Lower leg skin (tissue), 4 donors: Measurements from ENCODE around the gene ST7. TPM values are rescaled to one million over a fixed set of nuclear protein-coding genes. Genes with fewer than 3 reads are reported as not detected.
A peak's percentile ranks its signal among the peaks of the same experiment; 100 is the strongest.

ENCODE experiments used
- DNase-seq, 2 donors: peaks; one replicate each; pipeline ENCODE4 v3.0.0-alpha.2; 2019; ENCODE audit warnings: low spot score in 2 of 2
- H3K4me3 ChIP-seq: fragments of 200-600 bp; sonication (generic); 2 replicates; pipeline ENCODE4 v1.5.1; 2017; ENCODE audit warnings: mild to moderate bottlenecking, low read depth; ENCODE audit not compliant: poor library complexity, severe bottlenecking
- CTCF ChIP-seq, 3 donors: fragments of 450-650 bp; IDR thresholded peaks; one replicate each; pipeline ENCODE4 v1.5.1; 2016; ENCODE audit warnings: antibody characterized with exemption in 3 of 3, mild to moderate bottlenecking in 3 of 3, moderate library complexity in 2 of 3
- POLR2A ChIP-seq, 2 donors: fragments of 450-650 bp; IDR thresholded peaks; one replicate each; pipeline ENCODE4 v1.6.1; 2016 to 2017; ENCODE audit warnings: antibody characterized with exemption in 2 of 2, mild to moderate bottlenecking in 1 of 2, moderate library complexity in 1 of 2
- WGBS, 2 donors: methylation state at CpG; one replicate each; pipeline ENCODE4 v1.1.5; 2018; 5-methylcytosine and 5-hydroxymethylcytosine counted together
- intact Hi-C: fragments of 100-400 bp; cut with DNase I; formaldehyde crosslinking; loops from one replicate; pipeline ENCODE4 v1.15.0; 2023; ENCODE audit warnings: low total_unique reads
- total RNA-seq, 4 donors: library from RNA; depleted of rRNA; stranded (reverse); fragments of >200 nt; gene quantifications; one replicate each; pipeline ENCODE4 v1.1.0, GENCODE V29; 2016

The ST7 gene
- total RNA-seq, 4 donors from 2014 or later = 10.8 to 17.1 (median 11.4) TPM

DNA sequence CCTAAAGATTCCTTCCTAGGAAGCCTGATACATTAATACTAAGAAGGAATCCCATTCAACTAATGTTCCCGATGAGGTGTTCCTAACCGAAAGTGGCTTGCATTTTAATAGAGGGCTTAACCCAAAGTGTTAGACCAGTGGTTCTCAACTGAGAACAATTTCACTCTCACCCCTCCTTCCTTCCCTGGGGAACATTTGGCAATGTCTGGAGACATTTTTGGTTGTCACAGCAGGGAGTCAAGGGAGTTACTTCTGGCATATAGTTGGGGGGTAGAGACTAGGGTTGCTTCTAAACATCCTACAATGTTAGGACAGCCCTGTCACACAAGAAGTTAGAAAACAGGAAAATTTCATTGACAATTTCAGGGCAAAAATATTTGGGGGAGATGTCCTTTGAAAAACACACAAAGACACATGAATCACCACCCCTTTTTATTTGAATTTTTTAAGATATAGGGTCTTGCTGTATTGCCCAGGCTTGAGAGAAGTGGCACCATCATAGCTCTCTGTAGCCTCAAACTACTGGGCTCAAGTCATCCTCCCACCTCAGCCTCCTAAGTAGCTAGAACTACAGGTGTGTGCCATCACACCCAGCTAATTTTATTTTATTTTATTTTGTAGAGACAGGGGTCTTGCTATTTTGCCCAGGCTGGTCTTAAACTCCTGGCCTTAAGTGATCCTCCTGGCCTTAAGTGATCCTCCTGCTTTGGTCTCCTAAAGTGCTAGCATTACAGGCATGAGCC, 318.9 kb downstream of the ST7 start:
- TF ChIP-seq POLR2A (IDR thresholded peaks at IDR 0.05) (no peak), CTCF (IDR thresholded peaks at IDR 0.05) (no peak)
- no peak overlapping the region for H3K4me3 ChIP-seq
- WGBS, 2 donors = 95 to 100% methylated on average over 2 of the region's 2 CpGs
- intact Hi-C loops = no loop called here
- DNase-seq = no peak

GRCh38 chr7:117273325-117273724, 320.0 kb downstream of the ST7 start:
- no peak for TF ChIP-seq POLR2A (IDR thresholded peaks at IDR 0.05)
- TF ChIP-seq CTCF (IDR thresholded peaks at IDR 0.05) = no peak
- intact Hi-C loops = no loop called here
- DNase-seq = no peak
- no peak overlapping the region for H3K4me3 ChIP-seq
- 39 to 56% methylated on average over 2 of the region's 2 CpGs for WGBS, 2 donors

- H3K4me3 ChIP-seq = no peak overlapping the region
- intact Hi-C loops = no loop called here
- TF ChIP-seq POLR2A (IDR thresholded peaks at IDR 0.05) (no peak), CTCF (IDR thresholded peaks at IDR 0.05) (no peak)
- DNase-seq = peak in 1 of 2 donors; percentile 68
- 48 to 55% methylated on average over 11 of the region's 11 CpGs for WGBS, 2 donors
Measured at GRCh38 chr7:117273814-117274225, 320.5 kb downstream of the ST7 start.

- intact Hi-C loops = no loop called here
- 51 to 70% methylated on average over 4 of the region's 4 CpGs for WGBS, 2 donors
- no peak overlapping the region for H3K4me3 ChIP-seq
- TF ChIP-seq POLR2A (IDR thresholded peaks at IDR 0.05) (no peak), CTCF (IDR thresholded peaks at IDR 0.05) (no peak)
- DNase-seq = no peak
Measured at GRCh38 chr7:117274951-117275350, 321.6 kb downstream of the ST7 start.

- no peak overlapping the region for H3K4me3 ChIP-seq
- DNase-seq = no peak
- WGBS, 2 donors = 80 to 81% methylated on average over 3 of the region's 3 CpGs
- no peak for TF ChIP-seq POLR2A (IDR thresholded peaks at IDR 0.05)
- no peak for TF ChIP-seq CTCF (IDR thresholded peaks at IDR 0.05)
- intact Hi-C loops = no loop called here
Measured at GRCh38 chr7:117277576-117277975, 324.3 kb downstream of the ST7 start.

DNA sequence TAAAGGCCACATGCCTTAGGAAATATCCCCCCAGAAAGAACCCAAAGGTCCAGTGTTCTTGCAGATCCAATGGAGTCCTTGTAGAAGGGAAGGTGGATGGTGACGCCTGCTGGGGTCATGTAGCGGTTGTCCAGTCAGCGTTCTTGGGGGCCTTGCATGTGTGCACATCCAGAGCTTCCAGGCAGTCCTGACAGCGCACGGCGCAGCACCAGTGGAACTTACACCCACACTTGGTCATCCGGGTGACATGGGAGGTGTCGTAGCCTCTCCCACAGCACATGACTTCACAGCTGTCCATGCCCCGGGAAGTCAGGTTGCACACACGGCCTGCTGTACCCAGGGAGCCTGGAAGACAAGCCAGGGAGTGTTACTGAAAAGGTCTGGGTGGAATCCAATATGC, 324.7 kb downstream of the ST7 start:
- 93 to 97% methylated on average over 9 to 10 of the region's 10 CpGs for WGBS, 2 donors
- H3K4me3 ChIP-seq = no peak overlapping the region
- TF ChIP-seq CTCF (IDR thresholded peaks at IDR 0.05) (no peak), POLR2A (IDR thresholded peaks at IDR 0.05) (no peak)

More for the DNA sequence above, 324.7 kb downstream of the ST7 start:
- intact Hi-C loops = no loop called here
- DNase-seq = no peak
